NCI-H82 (cell line): Measurements from ENCODE around the gene C3AR1.
"Not testable (repeated sequence)": the region's sequence is repeated elsewhere in the genome, so short reads cannot be mapped to it uniquely, and the experiment has no call there.

Experiments used
- DNase-seq: peaks from one replicate; lab custom pipeline; 2025; lab: John Stamatoyannopoulos, UW

C3AR1 gene

GRCh38 chr12:8027856-8028255 is 38.3 kb downstream of the C3AR1 start:
- no peak for DNase-seq

- DNase-seq = peak; percentile 99
Observed at GRCh38 chr12:8026291-8026900, 39.8 kb downstream of the C3AR1 start.

- peak; percentile 76 for DNase-seq
Observed at GRCh38 chr12:8018666-8019581, 47.2 kb downstream of the C3AR1 start.

GRCh38 chr12:8018213-8018612 is 47.9 kb downstream of the C3AR1 start:
- DNase-seq = not testable (repeated sequence)

- DNase-seq = no peak
Observed at GRCh38 chr12:8014836-8015235, 51.3 kb downstream of the C3AR1 start.

- DNase-seq = peak; percentile 19
Observed at GRCh38 chr12:8012651-8013309, 53.4 kb downstream of the C3AR1 start.

- DNase-seq = no peak
Observed at GRCh38 chr12:8011331-8011730, 54.8 kb downstream of the C3AR1 start.
